SU-DHL-6 (cell line): ENCODE measurements around the gene OR5F1.

Experiments
- H2AFZ ChIP-seq: fragments of 200-600 bp; sonication (generic); 2 replicates; pipeline ENCODE4 v1.6.1; 2014; ENCODE audit warnings: low read depth, mild to moderate bottlenecking, moderate library complexity, mixed read lengths, antibody characterized with exemption, low read length; ENCODE audit not compliant: severe bottlenecking
- H3F3A ChIP-seq: fragments of 200-600 bp; shearing (Covaris generic); 2 replicates; pipeline ENCODE4 v1.6.0; 2016; ENCODE audit warnings: antibody characterized with exemption, mild to moderate bottlenecking; ENCODE audit not compliant: insufficient read depth
- H3K27ac ChIP-seq: fragments of 200-600 bp; sonication (generic); 2 replicates; pipeline ENCODE4 v1.5.1; 2016; ENCODE audit warnings: low read depth, mild to moderate bottlenecking, low read length, moderate library complexity, mixed read lengths
- H3K27me3 ChIP-seq: fragments of 200-600 bp; sonication (generic), shearing (Covaris generic); 2 replicates; pipeline ENCODE4 v1.6.0; 2014; ENCODE audit warnings: mild to moderate bottlenecking, low read length
- H3K36me3 ChIP-seq: fragments of 200-600 bp; sonication (generic); 2 replicates; pipeline ENCODE4 v1.6.1; 2014; ENCODE audit warnings: mild to moderate bottlenecking, low read length, mixed read lengths
- H3K4me2 ChIP-seq: fragments of 300-600, 200-600 bp; shearing (Covaris generic), sonication (generic); 2 replicates; pipeline ENCODE4 v1.6.0; 2014; ENCODE audit warnings: low read length, low read depth, mild to moderate bottlenecking; ENCODE audit not compliant: poor library complexity, severe bottlenecking
- H3K4me3 ChIP-seq: fragments of 200-600 bp; sonication (generic); 2 replicates; pipeline ENCODE4 v1.5.1; 2014; ENCODE audit warnings: antibody characterized with exemption, low read length, mild to moderate bottlenecking, mixed read lengths; ENCODE audit not compliant: insufficient read depth, poor library complexity, severe bottlenecking
- H3K79me2 ChIP-seq: fragments of 200-600 bp; sonication (generic); 2 replicates; pipeline ENCODE4 v1.6.1; 2014; ENCODE audit warnings: mild to moderate bottlenecking, low read length, moderate library complexity; ENCODE audit not compliant: insufficient read depth
- H3K9ac ChIP-seq: fragments of 200-600 bp; sonication (generic); 2 replicates; pipeline ENCODE4 v1.7.0; 2014; ENCODE audit warnings: mild to moderate bottlenecking, low read length
- H3K9me2 ChIP-seq: fragments of 200-600 bp; sonication (generic); replicated peaks from 2 replicates; pipeline ENCODE4 v1.6.1; 2014; ENCODE audit warnings: low read length; ENCODE audit not compliant: insufficient read depth
- H3K9me3 ChIP-seq: fragments of 200-600 bp; sonication (generic); 2 replicates; pipeline ENCODE4 v1.6.1; 2014; ENCODE audit warnings: low read length, mixed read lengths; ENCODE audit not compliant: insufficient read depth
- H4K20me1 ChIP-seq: fragments of 200-600 bp; sonication (generic); 2 replicates; pipeline ENCODE4 v1.6.1; 2014; ENCODE audit warnings: low read depth, mild to moderate bottlenecking, antibody characterized with exemption, low read length, moderate library complexity, mixed read lengths
- CTCF ChIP-seq: fragments of 200-600 bp; sonication (generic); IDR thresholded peaks from one replicate; pipeline ENCODE4 v1.5.1; 2017; ENCODE audit warnings: antibody characterized with exemption, mild to moderate bottlenecking, low read length, moderate library complexity; ENCODE audit not compliant: insufficient read depth, poor library complexity, severe bottlenecking
- EZH2phosphoT487 ChIP-seq: fragments of 200-600 bp; sonication (generic), shearing (Covaris generic); conservative IDR thresholded peaks from 2 replicates; pipeline ENCODE4 v1.6.1; 2018; ENCODE audit warnings: mild to moderate bottlenecking, antibody characterized with exemption, low read length, moderate library complexity, mixed read lengths

The OR5F1 gene

GRCh38 chr11:56010716-56011115 is 16.3 kb upstream of the OR5F1 start:
- no peaks in the 10 kb centered on the region for H4K20me1 ChIP-seq
- no peaks in the 10 kb centered on the region for H3K27me3 ChIP-seq
- H3K9me3 ChIP-seq: no peaks in the 10 kb centered on the region
- no peak overlapping the region for H2AFZ ChIP-seq
- H3K9me2 ChIP-seq: no peaks in the 10 kb centered on the region
- H3K36me3 ChIP-seq: no peaks in the 10 kb centered on the region
- no peak overlapping the region for H3K4me3 ChIP-seq
- H3K27ac ChIP-seq: no peak overlapping the region
- no peaks in the 10 kb centered on the region for H3K79me2 ChIP-seq
- H3K4me2 ChIP-seq: no peak overlapping the region
- no peak overlapping the region for H3K9ac ChIP-seq
- no peaks in the 10 kb centered on the region for H3F3A ChIP-seq
- TF ChIP-seq CTCF (no peak), EZH2phosphoT487 (no peak)

GRCh38 chr11:55970935-55971334 is 23.5 kb downstream of the OR5F1 start:
- Histone ChIP-seq H3K4me2 (no peak overlapping the region), H3K4me3 (no peak overlapping the region), H2AFZ (no peak overlapping the region), H3K27ac (no peak overlapping the region), H3K9me2 (no peaks in the 10 kb centered on the region), H3K36me3 (no peaks in the 10 kb centered on the region), H3K27me3 (no peaks in the 10 kb centered on the region), H3K9me3 (no peaks in the 10 kb centered on the region), H3F3A (no peaks in the 10 kb centered on the region), H3K79me2 (no peaks in the 10 kb centered on the region), H4K20me1 (no peaks in the 10 kb centered on the region), H3K9ac (no peak overlapping the region)
- TF ChIP-seq EZH2phosphoT487 (no peak), CTCF (no peak)

GRCh38 chr11:55969845-55970244 is 24.6 kb downstream of the OR5F1 start, which contains the start of gene OR10AG1:
TSS of gene OR10AG1 (minus strand) at chr11:55969945. CDS start at chr11:55969907, 38 bp downstream.
- Histone ChIP-seq H3K9me2 (no peaks in the 10 kb centered on the region), H3K9ac (no peak within 1 kb of the TSS)

More at GRCh38 chr11:55969845-55970244, 24.6 kb downstream of the OR5F1 start, which contains the start of gene OR10AG1:
- Histone ChIP-seq H3K27me3 (no peaks in the 10 kb centered on the region), H3K4me2 (no peak within 1 kb of the TSS), H3K27ac (no peak within 1 kb of the TSS), H3K79me2 (no peaks in the 10 kb centered on the region), H3K36me3 (no peaks in the 10 kb centered on the region), H3F3A (no peaks in the 10 kb centered on the region), H4K20me1 (no peaks in the 10 kb centered on the region), H3K4me3 (no peak within 1 kb of the TSS), H3K9me3 (no peaks in the 10 kb centered on the region), H2AFZ (no peak within 1 kb of the TSS)
- no peak for TF ChIP-seq CTCF
